Right lobe of liver (tissue), 4 donors: ENCODE data around the gene EARS2.

Experiments
- POLR2A ChIP-seq: fragments of 450-650 bp; IDR thresholded peaks from one replicate; pipeline ENCODE4 v1.6.1; 2017; ENCODE audit warnings: antibody characterized with exemption, mild to moderate bottlenecking
- TF ChIP-seq, protein P1 (sequence below), 4 donors: fragments of 200-600 bp in 3 of 4; fragments of 450-650 bp in 1 of 4; IDR thresholded peaks; one replicate each; pipeline versions ENCODE4 v1.5.1 to v1.8.0; 2016 to 2022; ENCODE audit warnings: antibody characterized with exemption in 4 of 4, mild to moderate bottlenecking in 2 of 4
- donor health status: DM: no; HTN: no; CAD: no.
- donor health status: DM: no; HTN: no; CAD: no.
- donor health status: DM: no; HTN: yes; CAD: no.

DNA sequence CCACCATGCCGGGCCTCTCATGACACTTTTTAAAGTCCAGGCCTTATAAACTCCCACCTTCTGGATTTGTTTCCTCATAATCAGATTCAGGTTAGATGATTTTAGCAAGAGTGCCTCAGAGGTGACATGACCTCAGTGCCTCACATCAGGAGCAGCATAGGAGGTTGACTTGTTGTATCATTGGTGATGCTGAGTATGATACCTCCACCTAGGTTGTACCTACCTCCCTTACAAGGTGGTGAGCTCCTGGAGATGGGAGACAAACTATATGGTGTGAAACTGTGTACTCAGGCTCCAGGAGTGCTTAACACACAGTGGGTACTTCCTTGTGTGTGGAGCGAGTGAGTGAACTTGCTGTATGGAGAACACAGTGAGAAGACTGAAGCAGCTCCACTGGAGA, 20.3 kb upstream of the EARS2 start:
- TF ChIP-seq, protein P1, sequence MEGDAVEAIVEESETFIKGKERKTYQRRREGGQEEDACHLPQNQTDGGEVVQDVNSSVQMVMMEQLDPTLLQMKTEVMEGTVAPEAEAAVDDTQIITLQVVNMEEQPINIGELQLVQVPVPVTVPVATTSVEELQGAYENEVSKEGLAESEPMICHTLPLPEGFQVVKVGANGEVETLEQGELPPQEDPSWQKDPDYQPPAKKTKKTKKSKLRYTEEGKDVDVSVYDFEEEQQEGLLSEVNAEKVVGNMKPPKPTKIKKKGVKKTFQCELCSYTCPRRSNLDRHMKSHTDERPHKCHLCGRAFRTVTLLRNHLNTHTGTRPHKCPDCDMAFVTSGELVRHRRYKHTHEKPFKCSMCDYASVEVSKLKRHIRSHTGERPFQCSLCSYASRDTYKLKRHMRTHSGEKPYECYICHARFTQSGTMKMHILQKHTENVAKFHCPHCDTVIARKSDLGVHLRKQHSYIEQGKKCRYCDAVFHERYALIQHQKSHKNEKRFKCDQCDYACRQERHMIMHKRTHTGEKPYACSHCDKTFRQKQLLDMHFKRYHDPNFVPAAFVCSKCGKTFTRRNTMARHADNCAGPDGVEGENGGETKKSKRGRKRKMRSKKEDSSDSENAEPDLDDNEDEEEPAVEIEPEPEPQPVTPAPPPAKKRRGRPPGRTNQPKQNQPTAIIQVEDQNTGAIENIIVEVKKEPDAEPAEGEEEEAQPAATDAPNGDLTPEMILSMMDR (IDR thresholded peaks at IDR 0.05) = no peak
- TF ChIP-seq POLR2A = no peak
